Central memory CD8-positive, alpha-beta T cell (primary cell): ENCODE measurements around the gene VAV2.
"Not testable (repeated sequence)": the region's sequence is repeated elsewhere in the genome, so short reads cannot be mapped to it uniquely, and the experiment has no call there.

Experiments used
- ATAC-seq: fragments of 150-1000 bp; cut with Tn5 transposase; replicated peaks from 2 replicates; pipeline ENCODE4 v1.10.0; 2022; ENCODE audit warnings: mild to moderate bottlenecking, moderate FRiP score, moderate number of reproducible peaks; ENCODE audit not compliant: poor library complexity, severe bottlenecking; ENCODE audit errors: extremely low read depth
- DNase-seq, 2 donors: peaks; one replicate each; pipeline ENCODE4 v3.0.0; 2021; ENCODE audit warnings: low spot score in 2 of 2
- H3K27ac Mint-ChIP-seq: one replicate; pipeline ENCODE4 v1.8.0; 2022; ENCODE audit warnings: low read depth, mild to moderate bottlenecking, moderate library complexity, mixed read lengths
- H3K27me3 Mint-ChIP-seq: one replicate; pipeline ENCODE4 v1.8.0; 2022; ENCODE audit warnings: mixed read lengths
- H3K36me3 Mint-ChIP-seq: one replicate; pipeline ENCODE4 v1.8.0; 2022; ENCODE audit warnings: mild to moderate bottlenecking, moderate library complexity, mixed read lengths; ENCODE audit not compliant: insufficient read depth
- H3K4me1 Mint-ChIP-seq: one replicate; pipeline ENCODE4 v1.8.0; 2022; ENCODE audit warnings: mixed read lengths
- H3K4me3 Mint-ChIP-seq: one replicate; pipeline ENCODE4 v1.8.0; 2022; ENCODE audit warnings: mild to moderate bottlenecking, moderate library complexity, mixed read lengths
- H3K9me3 Mint-ChIP-seq: one replicate; pipeline ENCODE4 v1.8.0; 2022; ENCODE audit warnings: mixed read lengths

The VAV2 gene

GRCh38 chr9:133906218-133906617 is 85.9 kb downstream of the VAV2 start:
- H3K4me1 Mint-ChIP-seq: no peaks in the 10 kb centered on the region
- DNase-seq (no peak), ATAC-seq (no peak)
- H3K27me3 Mint-ChIP-seq: no peaks in the 10 kb centered on the region
- no peak overlapping the region for H3K4me3 Mint-ChIP-seq
- H3K27ac Mint-ChIP-seq: no peak overlapping the region
- no peaks in the 10 kb centered on the region for H3K36me3 Mint-ChIP-seq
- no peaks in the 10 kb centered on the region for H3K9me3 Mint-ChIP-seq

- Mint-ChIP-seq H3K9me3 (no peaks in the 10 kb centered on the region), H3K27ac (no peak overlapping the region), H3K4me1 (no peaks in the 10 kb centered on the region), H3K36me3 (no peaks in the 10 kb centered on the region), H3K27me3 (no peaks in the 10 kb centered on the region), H3K4me3 (no peak overlapping the region)
- no peak for ATAC-seq
- DNase-seq: no peak
Measured at GRCh38 chr9:133905493-133905892, 86.6 kb downstream of the VAV2 start.

DNA sequence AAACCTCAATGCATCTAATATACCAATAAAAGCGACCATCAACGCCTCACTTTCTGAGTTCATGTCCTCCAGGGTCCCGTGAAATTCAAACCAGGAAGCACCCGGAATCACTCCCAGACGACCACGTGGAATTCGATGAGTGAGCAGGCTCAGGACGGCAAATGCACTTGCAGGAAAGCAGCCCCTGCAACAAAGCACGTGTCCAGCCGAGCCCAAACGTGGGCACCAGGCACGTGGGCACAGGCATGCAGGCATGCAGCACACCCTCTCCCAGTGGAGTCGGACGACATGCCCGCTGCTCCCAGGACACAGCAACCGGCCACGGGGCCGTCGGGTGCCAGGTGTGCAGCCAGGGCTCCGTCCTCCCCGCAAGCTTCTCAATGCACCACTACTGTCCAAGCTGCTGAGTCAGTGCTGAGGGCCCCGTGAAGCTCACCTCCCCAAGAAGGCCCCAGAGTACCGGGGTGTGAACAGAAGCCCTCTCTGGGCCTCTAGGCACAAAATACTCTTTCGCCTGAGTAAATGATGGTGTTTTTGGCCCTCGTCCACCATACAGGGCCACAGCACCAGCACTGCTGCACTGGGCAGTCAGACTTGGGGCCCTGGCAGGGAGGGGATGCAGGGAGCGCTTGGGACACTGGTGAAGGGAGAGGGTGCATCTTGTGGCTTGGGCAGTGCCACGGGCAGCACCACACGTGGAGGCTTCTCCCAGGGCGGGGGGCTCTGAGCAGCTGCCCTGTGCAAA is 87.6 kb downstream of the VAV2 start:
- ATAC-seq: no peak

DNA sequence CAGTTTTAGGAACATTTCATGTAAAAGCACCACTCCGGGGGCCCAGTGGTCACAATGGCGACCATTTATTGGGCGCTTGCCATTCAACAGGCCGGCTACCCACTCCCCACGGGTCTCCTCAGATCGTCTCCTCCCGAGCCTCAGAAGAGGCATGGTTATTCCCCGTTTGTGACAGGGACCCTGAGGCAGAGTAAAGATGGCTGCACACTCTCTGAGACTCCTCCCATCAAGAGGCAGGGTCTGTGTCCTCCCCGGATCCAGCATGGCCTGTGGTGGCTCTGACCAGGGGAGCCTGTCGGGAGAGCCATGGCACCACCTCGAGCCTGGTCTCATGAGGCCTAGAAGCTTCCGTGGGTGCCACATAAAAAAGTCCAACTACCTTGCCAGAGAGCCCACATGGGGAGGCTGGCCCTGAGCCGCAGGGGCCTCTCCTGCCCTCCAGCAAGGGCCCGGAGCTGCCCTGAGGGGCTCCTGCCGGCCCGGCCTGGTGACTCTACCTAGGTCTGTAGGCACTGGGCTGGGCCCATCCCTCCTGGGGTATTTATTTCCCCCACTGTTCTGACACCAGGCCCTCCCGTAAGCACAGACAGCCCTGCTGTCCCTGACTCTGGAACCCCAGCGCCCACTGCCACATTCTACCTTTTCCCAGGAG is 90.8 kb downstream of the VAV2 start:
- Mint-ChIP-seq H3K9me3 (no peaks in the 10 kb centered on the region), H3K27ac (no peak overlapping the region), H3K4me3 (no peak overlapping the region), H3K36me3 (no peaks in the 10 kb centered on the region), H3K4me1 (no peaks in the 10 kb centered on the region), H3K27me3 (no peaks in the 10 kb centered on the region)
- ATAC-seq (no peak), DNase-seq (no peak)

More for the DNA sequence above, 87.6 kb downstream of the VAV2 start:
- Mint-ChIP-seq H3K4me1 (no peaks in the 10 kb centered on the region), H3K27ac (no peak overlapping the region), H3K4me3 (no peak overlapping the region), H3K27me3 (no peaks in the 10 kb centered on the region), H3K9me3 (no peaks in the 10 kb centered on the region), H3K36me3 (no peaks in the 10 kb centered on the region)
- DNase-seq: no peak

DNA sequence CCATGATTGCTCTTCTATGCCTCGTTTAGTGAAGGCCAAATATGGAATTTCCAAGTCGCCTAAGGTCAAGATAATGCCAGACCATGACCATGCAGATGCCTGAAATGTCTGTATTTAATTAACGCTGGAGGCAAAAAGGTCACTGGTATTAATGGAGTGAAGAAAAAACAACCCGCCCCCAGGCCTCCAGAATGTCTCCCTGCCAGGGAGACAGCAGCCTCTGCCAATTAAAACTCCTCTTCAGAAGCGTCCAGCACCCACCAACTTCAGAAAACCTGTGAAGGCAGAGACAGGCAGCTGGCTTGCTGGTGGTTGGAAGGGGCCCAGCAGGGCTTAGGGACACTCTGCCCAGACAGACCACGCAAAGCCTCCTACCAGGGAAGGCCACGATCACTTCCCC is 94.4 kb downstream of the VAV2 start:
- ATAC-seq (no peak), DNase-seq (no peak)
- Mint-ChIP-seq H3K36me3 (peaks cover 1% of the 10 kb centered on the region), H3K4me3 (no peak overlapping the region), H3K9me3 (no peaks in the 10 kb centered on the region), H3K27me3 (no peaks in the 10 kb centered on the region), H3K4me1 (no peaks in the 10 kb centered on the region), H3K27ac (no peak overlapping the region)

DNA sequence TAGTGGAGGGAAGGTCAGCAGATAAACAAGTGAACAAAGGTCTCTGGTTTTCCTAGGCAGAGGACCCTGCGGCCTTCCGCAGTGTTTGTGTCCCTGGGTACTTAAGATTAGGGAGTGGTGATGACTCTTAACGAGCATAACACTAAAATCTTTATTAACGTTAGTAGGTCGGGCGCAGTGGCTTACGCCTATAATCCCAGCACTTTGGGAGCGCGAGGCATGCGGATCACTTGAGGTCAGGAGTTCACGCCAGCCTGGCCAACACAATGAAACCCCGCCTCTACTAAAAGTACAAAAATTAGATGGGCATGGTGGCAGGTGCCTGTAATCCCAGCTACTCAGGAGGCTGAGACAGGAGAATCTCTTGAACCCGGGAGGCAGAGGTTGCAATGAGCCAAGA is 96.1 kb downstream of the VAV2 start:
- not testable (repeated sequence) for H3K27ac Mint-ChIP-seq, H3K27me3 Mint-ChIP-seq, DNase-seq, H3K36me3 Mint-ChIP-seq, ATAC-seq, H3K9me3 Mint-ChIP-seq, H3K4me3 Mint-ChIP-seq, H3K4me1 Mint-ChIP-seq

DNA sequence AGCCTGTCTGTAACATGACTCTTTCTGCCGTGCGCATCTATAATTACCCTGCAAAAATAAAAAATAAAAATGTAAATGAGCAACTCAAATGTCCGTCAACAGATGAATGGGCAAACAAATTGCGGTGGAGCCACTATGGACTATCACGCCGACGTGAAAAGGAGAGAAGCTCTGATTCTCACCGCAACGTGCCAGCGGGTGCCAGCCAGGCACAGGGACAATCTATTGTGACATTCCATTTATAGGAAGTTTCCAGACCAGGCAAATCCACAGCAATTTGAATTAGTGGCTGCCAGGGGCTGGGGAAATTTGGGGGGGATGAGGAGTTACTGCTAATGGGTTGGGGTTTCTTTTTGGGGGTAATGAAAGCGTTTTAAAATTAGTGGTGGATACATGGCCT is 96.8 kb downstream of the VAV2 start:
- Mint-ChIP-seq H3K27me3 (no peaks in the 10 kb centered on the region), H3K27ac (no peak overlapping the region), H3K4me3 (no peak overlapping the region), H3K4me1 (no peaks in the 10 kb centered on the region), H3K9me3 (no peaks in the 10 kb centered on the region), H3K36me3 (peaks cover 1% of the 10 kb centered on the region)
- no peak for DNase-seq
- ATAC-seq: no peak

DNA sequence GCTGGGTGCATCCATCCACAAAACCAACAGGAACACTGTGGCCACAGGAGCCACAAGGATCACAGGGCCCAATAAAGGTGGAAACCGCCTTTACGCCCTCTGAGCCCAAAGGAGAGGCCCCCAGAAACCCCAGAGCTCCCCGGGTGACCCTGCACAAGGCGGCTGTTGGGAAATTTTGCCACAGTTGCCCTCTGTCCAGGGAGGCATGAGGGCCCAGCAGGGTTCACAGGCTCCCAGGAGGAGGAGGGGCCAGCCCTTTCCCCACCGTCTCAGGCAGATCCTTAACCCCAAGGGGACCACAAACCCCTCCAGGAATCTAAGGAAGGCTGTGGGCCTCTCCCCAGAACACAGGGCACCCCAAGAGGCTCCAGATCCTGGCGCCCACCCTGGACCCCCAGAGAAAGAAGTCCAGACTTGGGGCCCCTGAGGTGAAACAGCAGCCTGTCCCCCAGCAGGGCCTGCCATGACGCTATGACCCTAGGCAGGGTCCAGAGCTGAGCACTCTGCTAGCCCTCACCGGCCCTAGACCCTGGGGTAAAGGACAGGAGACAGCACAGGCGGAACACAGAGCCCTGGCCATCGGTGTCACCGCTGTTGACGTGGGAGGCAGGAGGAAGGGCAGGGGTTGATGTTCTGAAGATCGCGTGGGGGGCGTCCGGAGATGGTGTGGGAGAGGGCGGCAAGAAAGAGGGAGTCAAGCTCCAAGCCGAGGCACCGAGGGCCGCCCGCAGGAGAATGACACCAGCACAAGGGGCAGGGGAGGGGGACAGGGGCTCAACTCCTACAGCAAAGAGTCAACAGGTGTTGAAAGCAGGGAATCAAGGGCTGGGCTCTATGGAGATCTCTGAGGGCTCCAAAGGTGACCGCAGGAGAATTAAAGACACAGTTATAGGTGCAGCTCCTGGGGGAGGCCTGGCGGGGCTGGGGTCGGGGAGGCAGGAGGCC is 97.5 kb downstream of the VAV2 start:
- H3K27ac Mint-ChIP-seq: no peak overlapping the region
- ATAC-seq (no peak), DNase-seq (no peak)
- no peak overlapping the region for H3K4me3 Mint-ChIP-seq
- no peaks in the 10 kb centered on the region for H3K9me3 Mint-ChIP-seq
- no peaks in the 10 kb centered on the region for H3K27me3 Mint-ChIP-seq
- H3K36me3 Mint-ChIP-seq: peaks cover 1% of the 10 kb centered on the region
- no peaks in the 10 kb centered on the region for H3K4me1 Mint-ChIP-seq

- no peaks in the 10 kb centered on the region for H3K9me3 Mint-ChIP-seq
- DNase-seq (no peak), ATAC-seq (no peak)
- H3K4me1 Mint-ChIP-seq: no peaks in the 10 kb centered on the region
- no peak overlapping the region for H3K4me3 Mint-ChIP-seq
- no peaks in the 10 kb centered on the region for H3K27me3 Mint-ChIP-seq
- H3K36me3 Mint-ChIP-seq: peaks cover 1% of the 10 kb centered on the region
- H3K27ac Mint-ChIP-seq: no peak overlapping the region
Measured at GRCh38 chr9:133893191-133893994, 98.7 kb downstream of the VAV2 start.

DNA sequence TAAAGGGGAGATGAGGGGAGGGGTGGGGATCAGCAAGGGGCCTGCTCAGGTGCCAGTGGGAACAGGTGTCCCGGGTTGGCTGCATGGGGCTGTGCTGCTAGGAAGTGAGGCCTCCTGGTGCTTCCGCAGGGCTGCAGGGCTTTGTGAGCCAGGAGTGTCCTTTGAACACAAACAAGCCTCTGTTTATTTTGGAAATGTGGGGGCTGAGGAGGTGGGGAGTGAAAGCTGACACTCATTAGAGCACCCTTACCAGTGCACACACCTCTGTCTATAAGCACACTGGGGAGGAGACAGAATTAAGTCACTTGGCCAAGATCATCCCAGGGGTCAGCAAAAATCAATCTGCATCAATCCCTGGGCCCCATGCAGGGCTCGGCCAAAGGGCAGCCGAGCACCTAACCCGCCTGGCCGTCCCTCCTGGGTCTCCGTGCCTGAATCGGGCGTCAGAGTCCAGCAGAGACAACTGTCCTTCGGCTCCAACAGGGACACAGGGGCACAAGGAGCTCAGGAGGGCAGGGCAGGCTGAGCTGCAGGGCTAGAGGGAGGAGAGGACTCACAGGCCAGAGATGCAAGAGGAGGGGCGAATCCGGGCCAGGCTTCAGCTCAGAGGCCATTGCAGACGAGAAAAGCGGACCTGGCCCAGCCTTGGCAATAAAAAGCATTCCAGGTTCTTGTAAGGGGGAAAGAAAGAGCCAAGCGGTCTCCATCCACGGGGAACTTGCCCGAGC is 99.8 kb downstream of the VAV2 start:
- no peak for ATAC-seq
- Mint-ChIP-seq H3K27ac (no peak overlapping the region), H3K9me3 (no peaks in the 10 kb centered on the region), H3K36me3 (peaks cover 1% of the 10 kb centered on the region), H3K4me3 (no peak overlapping the region), H3K4me1 (no peaks in the 10 kb centered on the region), H3K27me3 (no peaks in the 10 kb centered on the region)
- no peak for DNase-seq

- Mint-ChIP-seq H3K36me3 (peaks cover 1% of the 10 kb centered on the region), H3K27me3 (no peaks in the 10 kb centered on the region), H3K4me3 (no peak overlapping the region), H3K4me1 (no peaks in the 10 kb centered on the region), H3K9me3 (no peaks in the 10 kb centered on the region), H3K27ac (no peak overlapping the region)
- DNase-seq (no peak), ATAC-seq (no peak)
Measured at GRCh38 chr9:133891741-133892140, 100.4 kb downstream of the VAV2 start.

DNA sequence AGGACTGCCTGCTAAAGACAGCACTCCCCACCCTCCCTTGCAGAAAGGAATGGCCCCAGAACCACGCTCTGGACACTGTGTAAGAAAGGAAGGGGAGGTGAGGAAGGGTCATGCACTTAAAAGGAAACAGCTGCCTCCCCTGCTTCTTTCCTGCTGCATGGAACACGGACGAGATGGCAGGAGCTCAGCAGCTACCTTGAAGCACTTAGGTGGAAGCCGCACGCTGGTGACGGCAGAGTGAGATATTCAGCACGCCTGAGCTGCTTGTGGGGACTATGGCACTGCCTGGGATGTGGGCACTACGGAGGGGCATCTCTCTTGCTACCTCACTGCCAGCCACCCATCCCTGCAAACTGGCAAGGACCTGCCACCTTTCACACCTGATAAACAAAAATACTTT is 101.5 kb downstream of the VAV2 start:
- no peak overlapping the region for H3K4me3 Mint-ChIP-seq
- no peak for DNase-seq
- H3K27me3 Mint-ChIP-seq: no peaks in the 10 kb centered on the region
- ATAC-seq: no peak
- H3K36me3 Mint-ChIP-seq: peaks cover 1% of the 10 kb centered on the region
- no peaks in the 10 kb centered on the region for H3K4me1 Mint-ChIP-seq
- H3K9me3 Mint-ChIP-seq: no peaks in the 10 kb centered on the region
- H3K27ac Mint-ChIP-seq: no peak overlapping the region
